GM23248 (cell line): ENCODE measurements around the gene GPR42.
"Not testable (repeated sequence)": the region's sequence is repeated elsewhere in the genome, so short reads cannot be mapped to it uniquely, and the experiment has no call there.

Source experiments
- EZH2 ChIP-seq: fragments of 200-600 bp; sonication (generic); IDR thresholded peaks from 2 replicates; pipeline ENCODE4 v1.6.1; 2018; ENCODE audit warnings: antibody characterized with exemption, mild to moderate bottlenecking; ENCODE audit not compliant: insufficient read depth, poor library complexity, severe bottlenecking
- EZH2phosphoT487 ChIP-seq: fragments of 200-600 bp; sonication (generic); IDR thresholded peaks from 2 replicates; pipeline ENCODE4 v1.6.1; 2018; ENCODE audit warnings: antibody characterized with exemption, moderate library complexity, mild to moderate bottlenecking, low read depth; ENCODE audit not compliant: insufficient read depth

DNA sequence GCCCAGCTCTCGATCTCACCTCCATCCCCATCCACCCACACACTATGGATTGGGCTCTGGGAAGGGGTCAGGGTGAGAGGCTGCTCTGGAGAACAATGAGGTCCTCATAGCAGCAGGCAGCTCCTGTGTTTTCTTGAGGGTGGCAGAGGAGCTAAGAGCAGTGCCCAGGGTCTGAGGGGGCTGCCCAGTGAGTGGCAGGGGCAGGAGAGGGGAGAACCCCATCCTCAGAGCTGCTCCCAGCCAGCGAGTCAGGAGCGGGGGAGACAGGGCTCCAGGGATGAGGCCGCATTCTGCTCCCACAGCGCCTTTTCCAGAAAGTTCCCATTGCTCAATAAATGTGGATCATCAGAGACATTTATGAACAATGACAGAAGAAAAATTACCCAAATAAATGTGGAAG lies 10.8 kb upstream of the GPR42 start:
- TF ChIP-seq EZH2phosphoT487, EZH2: not testable (repeated sequence)
